Mucosa of rectum (tissue), 2 donors: ENCODE measurements around the gene TMX4.
"Not testable (repeated sequence)": the region's sequence is repeated elsewhere in the genome, so short reads cannot be mapped to it uniquely, and the experiment has no call there.

Experiments
- H3K27ac ChIP-seq, 2 donors: one replicate each; pipeline ENCODE4 v1.7.0; 2013; ENCODE audit warnings: inconsistent platforms in 2 of 2, low read depth in 2 of 2, low read length in 2 of 2
- H3K27me3 ChIP-seq, 2 donors: one replicate each; pipeline ENCODE4 v1.7.0; 2013; ENCODE audit warnings: low read length in 2 of 2; ENCODE audit not compliant: control insufficient read depth in 2 of 2, insufficient read depth in 2 of 2
- H3K36me3 ChIP-seq, 2 donors: one replicate each; pipeline ENCODE4 v1.7.0; 2013; ENCODE audit warnings: low read length in 2 of 2; ENCODE audit not compliant: control insufficient read depth in 2 of 2, insufficient read depth in 2 of 2
- H3K4me1 ChIP-seq, 2 donors: one replicate each; pipeline ENCODE4 v1.7.0; 2013; ENCODE audit warnings: low read length in 2 of 2, mild to moderate bottlenecking in 1 of 2; ENCODE audit not compliant: control insufficient read depth in 2 of 2, insufficient read depth in 2 of 2
- H3K4me3 ChIP-seq, 2 donors: one replicate each; pipeline ENCODE4 v1.7.0; 2013; ENCODE audit warnings: low read length in 2 of 2
- H3K9ac ChIP-seq, 2 donors: one replicate each; pipeline ENCODE4 v1.7.0; 2013; ENCODE audit warnings: low read length in 2 of 2, low read depth in 1 of 2, mild to moderate bottlenecking in 1 of 2
- H3K9me3 ChIP-seq, 2 donors: one replicate each; pipeline ENCODE4 v1.7.0; 2013; ENCODE audit warnings: low read length in 2 of 2; ENCODE audit not compliant: control insufficient read depth in 2 of 2
- donor health status: healthy.
- donor health status: Normal muscosa, but diverticular disease.

TMX4 gene

GRCh38 chr20:7974785-7975435 is 44.7 kb downstream of the TMX4 start:
- H3K4me1 ChIP-seq: no peaks in the 10 kb centered on the region
- H3K9ac ChIP-seq: no peak overlapping the region
- no peak overlapping the region for H3K27ac ChIP-seq
- no peaks in the 10 kb centered on the region for H3K36me3 ChIP-seq
- H3K4me3 ChIP-seq: no peak overlapping the region
- no peaks in the 10 kb centered on the region for H3K9me3 ChIP-seq
- no peaks in the 10 kb centered on the region for H3K27me3 ChIP-seq

- no peaks in the 10 kb centered on the region for H3K9me3 ChIP-seq
- H3K9ac ChIP-seq: no peak overlapping the region
- no peak overlapping the region for H3K27ac ChIP-seq
- no peaks in the 10 kb centered on the region for H3K27me3 ChIP-seq
- no peaks in the 10 kb centered on the region for H3K36me3 ChIP-seq
- H3K4me3 ChIP-seq: no peak overlapping the region
- no peaks in the 10 kb centered on the region for H3K4me1 ChIP-seq
Measured at GRCh38 chr20:7971536-7972280, 47.9 kb downstream of the TMX4 start.

- Histone ChIP-seq H3K27me3 (no peaks in the 10 kb centered on the region), H3K9me3 (no peaks in the 10 kb centered on the region), H3K36me3 (no peaks in the 10 kb centered on the region), H3K27ac (no peak overlapping the region), H3K4me3 (no peak overlapping the region), H3K9ac (no peak overlapping the region), H3K4me1 (no peaks in the 10 kb centered on the region)
Measured at GRCh38 chr20:7967199-7967844, 52.2 kb downstream of the TMX4 start.

GRCh38 chr20:7966176-7966575 is 53.4 kb downstream of the TMX4 start:
- Histone ChIP-seq H3K27ac (no peak overlapping the region), H3K4me1 (no peaks in the 10 kb centered on the region), H3K36me3 (no peaks in the 10 kb centered on the region), H3K9ac (no peak overlapping the region), H3K4me3 (no peak overlapping the region), H3K9me3 (no peaks in the 10 kb centered on the region), H3K27me3 (no peaks in the 10 kb centered on the region)

GRCh38 chr20:7959484-7959883 is 60.1 kb downstream of the TMX4 start:
- no peak overlapping the region for H3K9ac ChIP-seq
- H3K9me3 ChIP-seq: no peaks in the 10 kb centered on the region
- no peaks in the 10 kb centered on the region for H3K36me3 ChIP-seq
- H3K27ac ChIP-seq: no peak overlapping the region
- H3K27me3 ChIP-seq: no peaks in the 10 kb centered on the region
- no peaks in the 10 kb centered on the region for H3K4me1 ChIP-seq
- no peak overlapping the region for H3K4me3 ChIP-seq

GRCh38 chr20:7956561-7956960 is 63.0 kb downstream of the TMX4 start:
- H3K9ac ChIP-seq, H3K27ac ChIP-seq, H3K36me3 ChIP-seq, H3K27me3 ChIP-seq, H3K9me3 ChIP-seq, H3K4me3 ChIP-seq, H3K4me1 ChIP-seq: not testable (repeated sequence)

GRCh38 chr20:7950387-7950786 is 69.2 kb downstream of the TMX4 start:
- H3K4me1 ChIP-seq: no peaks in the 10 kb centered on the region
- no peaks in the 10 kb centered on the region for H3K9me3 ChIP-seq
- H3K36me3 ChIP-seq: no peaks in the 10 kb centered on the region
- no peak overlapping the region for H3K9ac ChIP-seq
- H3K27ac ChIP-seq: no peak overlapping the region
- H3K4me3 ChIP-seq: no peak overlapping the region
- no peaks in the 10 kb centered on the region for H3K27me3 ChIP-seq

- Histone ChIP-seq H3K27ac (no peak overlapping the region), H3K27me3 (no peaks in the 10 kb centered on the region), H3K9ac (no peak overlapping the region), H3K4me3 (no peak overlapping the region), H3K36me3 (no peaks in the 10 kb centered on the region), H3K9me3 (no peaks in the 10 kb centered on the region), H3K4me1 (no peaks in the 10 kb centered on the region)
Measured at GRCh38 chr20:7943891-7944290, 75.7 kb downstream of the TMX4 start.

GRCh38 chr20:7940341-7940740 is 79.2 kb downstream of the TMX4 start, which contains the start of gene HAO1:
TSS of gene HAO1 (minus strand) at chr20:7940458. CDS start at chr20:7940422, 36 bp downstream.
- Histone ChIP-seq H3K9ac (no peak within 1 kb of the TSS), H3K9me3 (no peaks in the 10 kb centered on the region), H3K27ac (no peak within 1 kb of the TSS), H3K36me3 (no peaks in the 10 kb centered on the region), H3K4me3 (no peak within 1 kb of the TSS), H3K4me1 (no peaks in the 10 kb centered on the region), H3K27me3 (no peaks in the 10 kb centered on the region)

GRCh38 chr20:7939663-7940062 is 79.9 kb downstream of the TMX4 start:
- H3K36me3 ChIP-seq: no peaks in the 10 kb centered on the region
- H3K9ac ChIP-seq: no peak overlapping the region
- no peaks in the 10 kb centered on the region for H3K9me3 ChIP-seq
- no peak overlapping the region for H3K27ac ChIP-seq
- H3K4me1 ChIP-seq: no peaks in the 10 kb centered on the region
- no peaks in the 10 kb centered on the region for H3K27me3 ChIP-seq
- H3K4me3 ChIP-seq: no peak overlapping the region
